GM23338 (cell line): ENCODE measurements around the gene RNF207. TPM values are rescaled to one million over a fixed set of nuclear protein-coding genes. Genes with fewer than 3 reads are reported as not detected.

Source experiments
- ATAC-seq: fragments of 200-7000 bp; cut with Tn5 transposase; 3 replicates; pipeline ENCODE4 v1.9.1; 2020
- DNase-seq: peaks from one replicate; pipeline ENCODE4 v3.0.0-alpha.2; 2015; ENCODE audit warnings: low spot score
- H2AFZ ChIP-seq: fragments of 200-600 bp; sonication (generic); 2 replicates; pipeline ENCODE4 v1.8.0; 2016; ENCODE audit warnings: antibody characterized with exemption, mild to moderate bottlenecking, moderate library complexity
- H3F3A ChIP-seq: fragments of 200-600 bp; sonication (generic); replicated peaks from 2 replicates; pipeline ENCODE4 v1.8.0; 2017; ENCODE audit warnings: antibody characterized with exemption, mixed run types, low read depth
- H3K27ac ChIP-seq: fragments of 200-600 bp; sonication (generic); 2 replicates; pipeline ENCODE4 v1.6.1; 2016; ENCODE audit warnings: low read depth
- H3K27me3 ChIP-seq: fragments of 200-600 bp; sonication (generic); 2 replicates; pipeline ENCODE4 v1.8.0; 2016; ENCODE audit warnings: mild to moderate bottlenecking, mixed run types, moderate library complexity; ENCODE audit not compliant: insufficient read depth
- H3K36me3 ChIP-seq: fragments of 200-600 bp; sonication (generic); 2 replicates; pipeline ENCODE4 v1.8.0; 2016; ENCODE audit warnings: mild to moderate bottlenecking; ENCODE audit not compliant: insufficient read depth
- H3K4me1 ChIP-seq: fragments of 200-600 bp; sonication (generic); 2 replicates; pipeline ENCODE4 v1.8.0; 2016; ENCODE audit warnings: mild to moderate bottlenecking, moderate library complexity; ENCODE audit not compliant: insufficient read depth
- H3K4me2 ChIP-seq: fragments of 200-600 bp; sonication (generic); 2 replicates; pipeline ENCODE4 v1.7.1; 2017; ENCODE audit warnings: mixed run types
- H3K4me3 ChIP-seq: fragments of 200-600 bp; sonication (generic); 2 replicates; pipeline ENCODE4 v1.6.1; 2016; ENCODE audit warnings: mixed run types
- H3K79me2 ChIP-seq: fragments of 200-600 bp; sonication (generic); replicated peaks from 2 replicates; pipeline ENCODE4 v1.8.0; 2017; ENCODE audit warnings: mild to moderate bottlenecking; ENCODE audit not compliant: insufficient read depth
- H3K9me2 ChIP-seq: fragments of 200-600 bp; sonication (generic); 2 replicates; pipeline ENCODE4 v1.8.0; 2017; ENCODE audit not compliant: insufficient read depth
- H4K20me1 ChIP-seq: fragments of 200-600 bp; sonication (generic); replicated peaks from 2 replicates; pipeline ENCODE4 v1.8.0; 2017; ENCODE audit warnings: mild to moderate bottlenecking; ENCODE audit not compliant: insufficient read depth
- H3K27ac Mint-ChIP-seq: 2 replicates; pipeline ENCODE4 v1.8.0; 2020; ENCODE audit warnings: inconsistent platforms, mild to moderate bottlenecking, moderate library complexity, mixed read lengths
- H3K27me3 Mint-ChIP-seq: 3 replicates; pipeline ENCODE4 v1.8.0; 2022; ENCODE audit warnings: low read depth, mild to moderate bottlenecking, moderate library complexity, mixed read lengths, inconsistent platforms; ENCODE audit not compliant: insufficient read depth, poor library complexity
- H3K36me3 Mint-ChIP-seq: 3 replicates; pipeline ENCODE4 v1.8.0; 2021; ENCODE audit warnings: low read depth, mild to moderate bottlenecking, inconsistent platforms, moderate library complexity, mixed read lengths
- H3K4me1 Mint-ChIP-seq: 3 replicates; pipeline ENCODE4 v1.8.0; 2020; ENCODE audit warnings: mild to moderate bottlenecking, inconsistent platforms, mixed read lengths
- H3K4me3 Mint-ChIP-seq: 3 replicates; pipeline ENCODE4 v1.8.0; 2021; ENCODE audit warnings: moderate library complexity, mild to moderate bottlenecking, inconsistent platforms, mixed read lengths
- H3K9me3 Mint-ChIP-seq: 3 replicates; pipeline ENCODE4 v1.8.0; 2020; ENCODE audit warnings: moderate library complexity, mild to moderate bottlenecking, inconsistent platforms, mixed read lengths
- CREB1 ChIP-seq: fragments of 250-450 bp; sonication (Bioruptor Pico); IDR thresholded peaks from 2 replicates; pipeline ENCODE4 v1.5.0; 2020; ENCODE audit warnings: low read depth, mild to moderate bottlenecking, moderate library complexity
- ETS1 ChIP-seq: IDR thresholded peaks from 2 replicates; pipeline ENCODE4 v1.6.1; 2016; ENCODE audit warnings: antibody characterized with exemption
- EZH2phosphoT487 ChIP-seq: fragments of 200-600 bp; sonication (generic); IDR thresholded peaks from one replicate; pipeline ENCODE4 v1.8.1; 2018; ENCODE audit warnings: antibody characterized with exemption; ENCODE audit not compliant: unreplicated experiment
- JUNB ChIP-seq: IDR thresholded peaks from one replicate; pipeline ENCODE4 v1.6.1; 2016; ENCODE audit warnings: antibody characterized with exemption; ENCODE audit not compliant: unreplicated experiment
- NANOG ChIP-seq: IDR thresholded peaks from 2 replicates; pipeline ENCODE4 v1.6.1; 2016; ENCODE audit warnings: antibody characterized with exemption, borderline replicate concordance
- POLR2AphosphoS5 ChIP-seq: IDR thresholded peaks from 2 replicates; pipeline ENCODE4 v1.6.1; 2016; ENCODE audit warnings: antibody characterized with exemption, low read depth
- ZNF114 ChIP-seq: fragments of 250-450 bp; sonication (Bioruptor Pico); IDR thresholded peaks from 2 replicates; pipeline ENCODE4 v1.5.0; 2020; ENCODE audit warnings: mild to moderate bottlenecking, moderate library complexity
- ZNF331 ChIP-seq: fragments of 250-450 bp; sonication (Bioruptor Pico); IDR thresholded peaks from 2 replicates; pipeline ENCODE4 v1.5.0; 2020; ENCODE audit warnings: low read depth, mild to moderate bottlenecking, moderate library complexity
- ZNF462 ChIP-seq: fragments of 250-450 bp; sonication (Bioruptor Pico); IDR thresholded peaks from 2 replicates; pipeline ENCODE4 v1.5.0; 2020; ENCODE audit warnings: mild to moderate bottlenecking, moderate library complexity
- polyA plus RNA-seq: library from polyadenylated mRNA; unstranded; fragments of >200 nt; fragmentation: Nextera tagmentation; extraction: Ambion mirVana; gene quantifications from 2 replicates; pipeline ENCODE4 v1.2.1, GENCODE V29; 2016
- total RNA-seq: library from RNA; depleted of rRNA; stranded (reverse); fragments of >200 nt; shearing (Covaris generic); gene quantifications from 2 replicates; pipeline ENCODE4 v1.2.3, GENCODE V29; 2014

Gene RNF207
- total and polyA plus RNA-seq, 2 experiments from 2014 or later: 1.7 to 2.9 TPM

GRCh38 chr1:6241107-6241886 lies 35.4 kb downstream of the RNF207 start (continued):
- TF ChIP-seq JUNB (no peak), ETS1 (no peak), CREB1 (CRISPR knock-in tag) (no peak), ZNF331 (CRISPR knock-in tag) (no peak)

GRCh38 chr1:6241887-6242740 lies 36.2 kb downstream of the RNF207 start:
- Mint-ChIP-seq H3K27ac (peak overlapping the region; percentile 25), H3K4me3 (peak overlapping the region; percentile 50), H3K36me3 (no peaks in the 10 kb centered on the region), H3K9me3 (no peaks in the 10 kb centered on the region), H3K4me1 (peaks cover 54% of the 10 kb centered on the region), H3K27me3 (peaks cover 38% of the 10 kb centered on the region)
- Histone ChIP-seq H3K4me3 (peak overlapping the region; percentile 83), H4K20me1 (peaks cover 3% of the 10 kb centered on the region; the same call in 1 of the 2 replicates), H2AFZ (no peak overlapping the region), H3K27ac (peak overlapping the region; percentile 80; the same call in 1 of the 2 replicates), H3K9me2 (no peaks in the 10 kb centered on the region), H3K36me3 (no peaks in the 10 kb centered on the region), H3F3A (peaks cover 34% of the 10 kb centered on the region), H3K4me1 (peaks cover 43% of the 10 kb centered on the region), H3K79me2 (peaks cover 1% of the 10 kb centered on the region; the same call in 1 of the 2 replicates), H3K27me3 (peaks cover 27% of the 10 kb centered on the region), H3K4me2 (peak overlapping the region; percentile 98)
- ATAC-seq: peak; percentile 8
- DNase-seq: peak; percentile 91
- TF ChIP-seq CREB1 (CRISPR knock-in tag) (peak; percentile 17; the same call in 1 of the 2 replicates), EZH2phosphoT487 (no peak), ETS1 (no peak), JUNB (no peak), POLR2AphosphoS5 (peak; percentile 51; the same call in 1 of the 2 replicates), ZNF331 (CRISPR knock-in tag) (no peak), NANOG (no peak), ZNF114 (CRISPR knock-in tag) (no peak), ZNF462 (CRISPR knock-in tag) (no peak)
